Vagina (tissue), 2 donors: ENCODE data around the gene SLC9A4. TPM values are rescaled to one million over a fixed set of nuclear protein-coding genes. Genes with fewer than 3 reads are reported as not detected.

ENCODE experiments used
- DNase-seq, 2 donors: peaks; one replicate each; pipeline ENCODE4 v3.0.0-alpha.2; 2017; ENCODE audit errors: extremely low spot score in 2 of 2
- H3K27ac ChIP-seq: fragments of 200-600 bp; sonication (generic); one replicate; pipeline ENCODE4 v1.5.1; 2019
- H3K27me3 ChIP-seq: fragments of 200-600 bp; sonication (generic); one replicate; pipeline ENCODE4 v1.5.1; 2019
- H3K36me3 ChIP-seq, 2 donors: fragments of 200-600 bp; sonication (generic); one replicate each; pipeline ENCODE4 v1.5.1; 2017 to 2019
- H3K4me1 ChIP-seq: fragments of 200-600 bp; sonication (generic); one replicate; pipeline ENCODE4 v1.5.1; 2019
- H3K4me3 ChIP-seq, 2 donors: fragments of 200-600 bp; sonication (generic); 1 replicate in 1 of 2; 2 replicates in 1 of 2; pipeline ENCODE4 v1.5.1; 2016 to 2019
- H3K9me3 ChIP-seq: fragments of 200-600 bp; sonication (generic); one replicate; pipeline ENCODE4 v1.5.1; 2019
- CTCF ChIP-seq, 3 experiments: fragments of 450-650 bp in 2 of 3; fragments of 200-600 bp in 1 of 3; sonication (generic) in 1 of 3; IDR thresholded peaks; one replicate each; pipeline ENCODE4 v1.5.1; 2017 to 2019; ENCODE audit warnings: antibody characterized with exemption in 3 of 3, mild to moderate bottlenecking in 2 of 3, moderate library complexity in 2 of 3
- POLR2A ChIP-seq, 2 donors: fragments of 450-650 bp; IDR thresholded peaks; one replicate each; pipeline ENCODE4 v1.6.1; 2017; ENCODE audit warnings: antibody characterized with exemption in 2 of 2, mild to moderate bottlenecking in 2 of 2, moderate library complexity in 2 of 2
- POLR2AphosphoS5 ChIP-seq, 2 donors: sonication (generic); formaldehyde crosslinking; IDR thresholded peaks; one replicate each; pipeline ENCODE4 v1.9.0; 2017; ENCODE audit warnings: antibody characterized with exemption in 2 of 2, mild to moderate bottlenecking in 2 of 2, low read depth in 1 of 2; ENCODE audit not compliant: insufficient read depth in 1 of 2
- intact Hi-C: fragments of 100-400 bp; cut with DNase I; formaldehyde crosslinking; loops from one replicate; pipeline ENCODE4 v1.15.1; 2023
- total RNA-seq: library from RNA; depleted of rRNA; stranded (reverse); fragments of >200 nt; gene quantifications from one replicate; pipeline ENCODE4 v1.2.3, GENCODE V29; 2016

The SLC9A4 gene
- total RNA-seq, 1 donor from 2014 or later = not detected

GRCh38 chr2:102442967-102443828 lies 29.8 kb upstream of the SLC9A4 start:
- intact Hi-C loops = no loop called here

GRCh38 chr2:102444233-102444632 lies 28.8 kb upstream of the SLC9A4 start:
- H3K4me1 ChIP-seq = no peaks in the 10 kb centered on the region
- intact Hi-C loops = no loop called here
- H3K27me3 ChIP-seq = no peaks in the 10 kb centered on the region
- no peak overlapping the region for H3K27ac ChIP-seq
- TF ChIP-seq CTCF (IDR thresholded peaks at IDR 0.05) = no peak
- TF ChIP-seq POLR2A (IDR thresholded peaks at IDR 0.05) = no peak
- no peak for TF ChIP-seq POLR2AphosphoS5 (IDR thresholded peaks at IDR 0.05; ENCODE audit: insufficient read depth in 1 of 2, low read depth in 1 of 2)
- no peaks in the 10 kb centered on the region for H3K36me3 ChIP-seq
- no peak for DNase-seq
- no peaks in the 10 kb centered on the region for H3K9me3 ChIP-seq
- H3K4me3 ChIP-seq = no peak overlapping the region

More at GRCh38 chr2:102442967-102443828, 29.8 kb upstream of the SLC9A4 start:
- Histone ChIP-seq H3K4me1 (no peaks in the 10 kb centered on the region), H3K9me3 (no peaks in the 10 kb centered on the region), H3K27me3 (no peaks in the 10 kb centered on the region), H3K36me3 (no peaks in the 10 kb centered on the region), H3K4me3 (no peak overlapping the region), H3K27ac (no peak overlapping the region)
- DNase-seq = no peak
- TF ChIP-seq CTCF (IDR thresholded peaks at IDR 0.05) = peak; percentile 45 to 65 (median 63)
- no peak for TF ChIP-seq POLR2AphosphoS5 (IDR thresholded peaks at IDR 0.05; ENCODE audit: insufficient read depth in 1 of 2, low read depth in 1 of 2)

GRCh38 chr2:102446936-102447335 lies 26.1 kb upstream of the SLC9A4 start:
- Histone ChIP-seq H3K27me3 (no peaks in the 10 kb centered on the region), H3K4me1 (no peaks in the 10 kb centered on the region), H3K4me3 (no peak overlapping the region), H3K9me3 (no peaks in the 10 kb centered on the region), H3K36me3 (no peaks in the 10 kb centered on the region), H3K27ac (no peak overlapping the region)
- intact Hi-C loops = no loop called here
- no peak for TF ChIP-seq POLR2A (IDR thresholded peaks at IDR 0.05)
- no peak for TF ChIP-seq CTCF (IDR thresholded peaks at IDR 0.05)
- no peak for TF ChIP-seq POLR2AphosphoS5 (IDR thresholded peaks at IDR 0.05; ENCODE audit: insufficient read depth in 1 of 2, low read depth in 1 of 2)
- DNase-seq = no peak

DNA sequence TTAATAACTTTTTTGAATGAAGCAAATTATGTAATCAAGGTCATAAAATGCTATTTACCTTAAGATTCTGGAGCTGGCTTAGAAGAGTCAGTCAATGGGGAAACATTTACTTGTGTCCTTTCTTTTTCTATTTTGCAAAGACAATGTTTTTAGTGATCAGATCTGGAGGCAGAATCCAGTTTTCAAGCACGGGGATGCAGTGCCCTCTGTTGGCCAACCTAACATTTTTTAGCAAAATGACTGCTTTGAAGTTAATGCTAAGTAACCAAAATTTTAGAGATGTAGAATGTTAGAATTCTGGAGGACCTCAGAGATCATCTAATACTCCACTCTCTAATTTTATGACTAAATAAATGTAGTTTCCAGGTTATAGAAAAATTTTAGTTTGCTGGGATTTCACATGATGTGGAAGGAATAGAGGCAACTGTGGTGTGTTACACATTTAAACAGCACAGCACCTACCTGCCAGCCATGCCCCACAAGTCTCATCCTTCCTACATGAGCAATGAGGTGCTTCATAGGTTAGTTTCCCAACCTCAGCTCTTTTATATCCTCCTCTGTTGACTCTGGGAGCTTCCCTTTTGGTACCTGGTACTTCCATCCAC lies 23.6 kb upstream of the SLC9A4 start:
- no peak overlapping the region for H3K4me3 ChIP-seq
- TF ChIP-seq CTCF (IDR thresholded peaks at IDR 0.05) = peak in 2 of 3 experiments; percentile 44 to 58
- no peak for TF ChIP-seq POLR2AphosphoS5 (IDR thresholded peaks at IDR 0.05; ENCODE audit: insufficient read depth in 1 of 2, low read depth in 1 of 2)
- intact Hi-C loops = no loop called here
- H3K27me3 ChIP-seq = no peaks in the 10 kb centered on the region
- no peaks in the 10 kb centered on the region for H3K4me1 ChIP-seq
- H3K27ac ChIP-seq = no peak overlapping the region
- no peaks in the 10 kb centered on the region for H3K9me3 ChIP-seq
- no peaks in the 10 kb centered on the region for H3K36me3 ChIP-seq
- no peak for DNase-seq

DNA sequence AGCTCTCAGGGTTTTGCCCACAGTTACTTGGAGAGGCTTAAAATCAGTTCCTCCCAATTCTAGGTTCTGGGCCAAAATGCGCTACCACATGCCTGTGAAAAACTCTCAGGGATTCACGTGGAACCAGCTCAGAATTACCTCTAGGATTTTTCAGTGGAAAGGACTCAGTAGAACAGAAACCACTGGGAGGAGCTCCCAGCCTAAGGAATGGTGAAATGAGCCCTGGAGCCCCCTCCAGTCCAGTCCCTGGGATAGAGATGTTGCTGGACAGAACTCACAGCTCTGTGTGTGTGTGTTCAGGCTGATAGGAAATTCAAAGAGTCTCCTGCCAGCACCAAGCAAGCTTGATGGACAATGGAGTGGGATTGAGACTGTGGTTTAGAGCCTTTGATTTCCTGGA lies 21.1 kb upstream of the SLC9A4 start:
- no peaks in the 10 kb centered on the region for H3K9me3 ChIP-seq
- no peaks in the 10 kb centered on the region for H3K4me1 ChIP-seq
- no peak overlapping the region for H3K4me3 ChIP-seq
- TF ChIP-seq POLR2A (IDR thresholded peaks at IDR 0.05) (no peak), POLR2AphosphoS5 (IDR thresholded peaks at IDR 0.05; ENCODE audit: insufficient read depth in 1 of 2, low read depth in 1 of 2) (no peak)
- no peaks in the 10 kb centered on the region for H3K27me3 ChIP-seq
- DNase-seq = no peak
- intact Hi-C loops = no loop called here
- H3K36me3 ChIP-seq = no peaks in the 10 kb centered on the region
- no peak overlapping the region for H3K27ac ChIP-seq
